Calu3 (cell line): ENCODE data around the gene CTIF. TPM values are rescaled to one million over a fixed set of nuclear protein-coding genes. Genes with fewer than 3 reads are reported as not detected.

Experiments used
- BruUV-seq: library from RNA; stranded (reverse); fragments of 400-500 nt; replicated peaks from 2 replicates; lab custom pipeline; 2021; lab: Mats Ljungman, UMichigan
- CTCF ChIA-PET: fragments of 300-600 bp; sonication (Branson Sonifier 250); formaldehyde crosslinking; loops from one replicate; lab custom pipeline; 2022; ENCODE audit warnings: antibody characterized with exemption; lab: Charles Lee
- DNase-seq: peaks from one replicate; pipeline ENCODE4 v3.0.0; 2022
- H3K27ac Mint-ChIP-seq: one replicate; pipeline ENCODE4 v1.8.0; 2022; ENCODE audit warnings: mixed read lengths; ENCODE audit not compliant: unreplicated experiment
- H3K27me3 Mint-ChIP-seq: one replicate; pipeline ENCODE4 v1.8.0; 2022; ENCODE audit warnings: mixed read lengths; ENCODE audit not compliant: unreplicated experiment
- H3K36me3 Mint-ChIP-seq: one replicate; pipeline ENCODE4 v1.8.0; 2022; ENCODE audit warnings: mild to moderate bottlenecking, moderate library complexity, mixed read lengths; ENCODE audit not compliant: insufficient read depth, unreplicated experiment
- H3K4me1 Mint-ChIP-seq: one replicate; pipeline ENCODE4 v1.8.0; 2022; ENCODE audit warnings: mild to moderate bottlenecking, low read depth, mixed read lengths; ENCODE audit not compliant: unreplicated experiment
- H3K4me3 Mint-ChIP-seq: one replicate; pipeline ENCODE4 v1.8.0; 2022; ENCODE audit warnings: mild to moderate bottlenecking, low read depth, moderate library complexity, mixed read lengths; ENCODE audit not compliant: unreplicated experiment
- H3K9me3 Mint-ChIP-seq: one replicate; pipeline ENCODE4 v1.8.0; 2022; ENCODE audit warnings: low read depth, mixed read lengths; ENCODE audit not compliant: unreplicated experiment
- intact Hi-C: fragments of 100-400 bp; cut with micrococcal nuclease; formaldehyde crosslinking; loops from one replicate; pipeline ENCODE4 v1.10.0; 2022; ENCODE audit not compliant: unreplicated experiment
- total RNA-seq: library from RNA; stranded (reverse); gene quantifications from 2 replicates; pipeline ENCODE4 v1.2.3, GENCODE V29; 2022
- TF ChIP-seq, protein P1 (sequence below): fragments of 200-600 bp; IDR thresholded peaks from one replicate; pipeline ENCODE4 v1.8.0; 2022; ENCODE audit warnings: antibody characterized with exemption; ENCODE audit not compliant: unreplicated experiment

The CTIF gene
- total RNA-seq, 1 experiment from 2014 or later, result 40.8 TPM

DNA sequence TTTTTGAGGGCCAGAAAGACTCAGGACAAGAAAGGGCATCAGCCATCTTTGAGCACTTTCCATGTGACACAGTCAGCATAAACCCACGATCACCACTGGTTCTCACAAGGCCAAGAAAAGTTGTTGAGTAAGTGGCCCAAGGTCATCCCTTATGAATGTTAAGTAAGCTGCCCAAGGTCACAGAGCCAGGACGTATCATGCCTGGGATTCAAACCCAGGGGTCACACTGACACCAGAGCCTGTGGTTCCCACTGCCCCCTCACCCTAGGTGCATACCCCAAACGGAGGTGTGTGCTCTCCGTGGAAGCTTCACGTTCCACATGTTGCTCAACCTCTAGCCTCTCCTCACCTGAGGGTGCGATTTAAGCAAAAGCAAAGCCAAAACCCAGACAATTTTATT is 2.3 kb upstream of the CTIF start:
- TF ChIP-seq, protein P1, sequence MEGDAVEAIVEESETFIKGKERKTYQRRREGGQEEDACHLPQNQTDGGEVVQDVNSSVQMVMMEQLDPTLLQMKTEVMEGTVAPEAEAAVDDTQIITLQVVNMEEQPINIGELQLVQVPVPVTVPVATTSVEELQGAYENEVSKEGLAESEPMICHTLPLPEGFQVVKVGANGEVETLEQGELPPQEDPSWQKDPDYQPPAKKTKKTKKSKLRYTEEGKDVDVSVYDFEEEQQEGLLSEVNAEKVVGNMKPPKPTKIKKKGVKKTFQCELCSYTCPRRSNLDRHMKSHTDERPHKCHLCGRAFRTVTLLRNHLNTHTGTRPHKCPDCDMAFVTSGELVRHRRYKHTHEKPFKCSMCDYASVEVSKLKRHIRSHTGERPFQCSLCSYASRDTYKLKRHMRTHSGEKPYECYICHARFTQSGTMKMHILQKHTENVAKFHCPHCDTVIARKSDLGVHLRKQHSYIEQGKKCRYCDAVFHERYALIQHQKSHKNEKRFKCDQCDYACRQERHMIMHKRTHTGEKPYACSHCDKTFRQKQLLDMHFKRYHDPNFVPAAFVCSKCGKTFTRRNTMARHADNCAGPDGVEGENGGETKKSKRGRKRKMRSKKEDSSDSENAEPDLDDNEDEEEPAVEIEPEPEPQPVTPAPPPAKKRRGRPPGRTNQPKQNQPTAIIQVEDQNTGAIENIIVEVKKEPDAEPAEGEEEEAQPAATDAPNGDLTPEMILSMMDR, result no peak
- CTCF ChIA-PET, result no interaction called here
- Mint-ChIP-seq H3K4me1 (no peaks in the 10 kb centered on the region), H3K36me3 (peaks cover 32% of the 10 kb centered on the region), H3K27me3 (peaks cover 27% of the 10 kb centered on the region), H3K27ac (no peak overlapping the region), H3K4me3 (no peak overlapping the region), H3K9me3 (no peaks in the 10 kb centered on the region)
- DNase-seq, result no peak
- no TSS peak for BruUV-seq
- intact Hi-C loops, result no loop called here

DNA sequence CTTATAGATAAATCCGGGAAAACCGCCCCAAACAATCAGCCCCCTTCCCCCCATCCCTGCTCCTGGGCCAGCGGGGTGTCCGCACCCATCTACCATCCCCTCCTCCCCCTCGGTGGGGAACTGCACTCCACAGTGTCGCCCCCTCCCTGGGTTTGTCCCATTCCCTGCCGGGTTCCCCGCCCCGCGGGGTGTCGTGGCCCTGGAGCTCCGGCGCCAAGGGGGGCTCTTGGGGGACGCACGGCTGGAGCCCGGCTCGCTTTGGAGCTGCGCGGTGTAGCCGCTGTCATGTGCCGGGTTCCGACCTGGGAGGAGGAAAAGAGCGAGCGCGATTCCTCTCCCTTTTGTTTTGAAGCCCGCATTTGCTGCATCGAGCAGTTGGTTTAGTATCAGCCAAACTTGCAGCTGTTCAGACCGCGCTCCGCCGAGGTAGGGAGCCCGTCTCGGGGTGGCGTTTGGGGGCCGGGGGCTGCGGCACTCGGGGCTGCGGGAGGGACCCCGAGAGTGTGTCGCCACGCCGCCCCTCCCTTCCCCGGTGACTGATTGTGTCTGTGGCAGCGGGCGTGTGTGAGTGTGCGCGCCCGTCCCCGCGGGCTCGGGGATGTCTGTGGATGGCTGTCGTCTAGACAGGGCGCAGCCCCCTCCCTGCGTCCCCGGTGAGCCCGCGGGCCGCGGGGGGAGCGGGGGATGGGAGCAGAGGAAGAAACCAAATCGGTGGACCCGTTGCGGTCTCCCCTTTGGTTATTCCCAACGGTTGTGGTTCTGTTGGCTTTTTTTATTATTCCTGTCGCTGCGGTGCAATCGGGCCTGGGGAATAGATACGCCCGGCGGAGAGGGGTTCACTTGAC is 797 bp downstream of the CTIF start:
- TF ChIP-seq, protein P1, result no peak
- Mint-ChIP-seq H3K4me1 (peaks cover 10% of the 10 kb centered on the region), H3K27me3 (no peaks in the 10 kb centered on the region), H3K27ac (peak overlapping the region; percentile 56), H3K36me3 (peaks cover 33% of the 10 kb centered on the region), H3K9me3 (no peaks in the 10 kb centered on the region), H3K4me3 (peak overlapping the region; percentile 97)
- TSS peak; percentile 9 for BruUV-seq
- intact Hi-C loops, result loop anchor here (2.0 to 5.0 kb wide), 2 partner anchors 63 to 123 kb away; no protein-coding TSS in a partner anchor
- peak; percentile 31 for DNase-seq
- CTCF ChIA-PET, result no interaction called here

DNA sequence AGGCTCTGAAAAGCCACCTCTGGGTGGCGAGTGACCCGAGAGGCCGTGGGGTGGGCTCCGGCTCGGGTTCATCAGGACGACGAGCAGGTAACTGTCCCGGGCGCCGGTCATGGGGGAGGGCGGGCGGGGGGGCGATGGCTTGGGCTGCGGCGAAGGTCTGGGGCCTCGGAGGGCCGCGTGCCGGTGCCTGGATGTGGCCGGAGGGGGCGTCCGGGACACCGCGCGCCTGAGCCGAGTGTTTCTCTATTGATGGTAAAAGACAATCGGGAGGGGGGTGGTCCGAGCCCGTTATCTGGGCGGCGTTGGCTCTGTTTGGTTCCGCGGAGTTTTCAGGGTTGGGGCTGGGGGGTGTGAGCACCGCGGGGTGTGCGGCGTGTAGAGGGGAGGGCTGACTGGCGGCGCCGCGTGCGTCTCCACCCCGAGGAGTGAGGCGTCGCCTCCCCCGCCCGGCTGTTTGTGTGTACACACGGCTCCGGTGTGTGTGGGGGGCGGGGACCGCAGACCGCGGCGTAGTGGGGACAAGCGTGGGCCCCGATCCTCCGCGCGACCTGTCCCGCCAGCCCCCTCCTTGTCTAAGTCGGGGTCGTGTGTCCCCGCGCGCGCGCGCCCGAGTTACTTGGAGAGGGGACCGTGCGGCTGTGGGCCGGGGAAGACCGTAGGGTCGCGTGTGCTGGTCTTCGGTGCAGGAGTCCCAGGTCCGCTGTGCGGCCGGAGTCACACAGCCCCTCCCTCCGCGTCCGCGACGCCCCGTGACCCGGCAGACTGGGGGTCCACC is 1.6 kb downstream of the CTIF start:
- Mint-ChIP-seq H3K4me1 (peaks cover 10% of the 10 kb centered on the region), H3K4me3 (peak overlapping the region; percentile 97), H3K9me3 (no peaks in the 10 kb centered on the region), H3K27me3 (no peaks in the 10 kb centered on the region), H3K27ac (no peak overlapping the region), H3K36me3 (peaks cover 33% of the 10 kb centered on the region)
- TF ChIP-seq, protein P1, result peak; percentile 18
- intact Hi-C loops, result loop anchor here (2.0 to 5.0 kb wide), 2 partner anchors 64 to 122 kb away; no protein-coding TSS in a partner anchor
- no TSS peak for BruUV-seq
- DNase-seq, result peak; percentile 73
- CTCF ChIA-PET, result no interaction called here

DNA sequence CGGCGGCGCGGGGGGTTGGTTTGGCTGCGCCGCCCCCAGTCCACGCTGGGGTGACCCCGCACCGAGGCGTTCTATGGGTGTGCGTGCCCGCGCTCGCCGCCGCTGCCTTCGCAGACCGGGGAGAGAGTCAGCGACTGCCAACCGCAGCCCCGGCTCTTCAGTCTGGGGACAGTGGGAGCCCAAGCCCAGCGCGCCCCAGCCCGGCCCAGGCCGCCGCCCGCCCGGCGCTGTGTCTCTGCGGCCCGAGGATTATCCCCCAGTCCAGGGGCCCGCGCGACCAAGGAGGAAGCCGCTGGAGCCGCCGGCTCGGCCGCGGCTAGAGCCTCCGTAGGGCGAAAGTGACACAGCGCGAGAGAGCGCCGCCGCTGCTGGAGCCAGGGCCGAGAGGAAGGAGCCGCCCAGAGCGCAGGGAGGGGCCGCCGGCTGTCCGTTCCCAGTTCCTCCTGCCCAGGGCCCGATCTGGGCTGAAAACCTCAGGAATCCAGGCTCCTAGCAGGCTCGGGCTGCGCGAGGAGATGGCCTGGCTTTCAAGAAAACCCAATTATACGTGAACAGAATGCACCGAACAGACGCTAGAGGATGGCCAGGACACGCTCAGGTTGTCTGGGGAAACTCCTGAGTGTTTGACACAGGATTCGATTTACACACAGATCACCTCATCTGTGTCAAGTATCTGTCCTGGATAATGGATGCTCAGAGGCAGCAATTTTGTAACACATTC is 2.4 kb downstream of the CTIF start:
- Mint-ChIP-seq H3K9me3 (no peaks in the 10 kb centered on the region), H3K36me3 (peaks cover 33% of the 10 kb centered on the region), H3K4me1 (peaks cover 10% of the 10 kb centered on the region), H3K27me3 (no peaks in the 10 kb centered on the region), H3K27ac (no peak overlapping the region), H3K4me3 (peak overlapping the region; percentile 97)
- DNase-seq, result peak; percentile 64
- CTCF ChIA-PET, result no interaction called here
- intact Hi-C loops, result loop anchor here (2.0 to 5.0 kb wide), 2 partner anchors 64 to 121 kb away; no protein-coding TSS in a partner anchor
- no TSS peak for BruUV-seq
- TF ChIP-seq, protein P1, result no peak
